Effector memory CD4-positive, alpha-beta T cell (primary cell): Measurements from ENCODE around the gene ATP5PD.

Experiments used
- DNase-seq, 3 donors: peaks; one replicate each; pipeline ENCODE4 v3.0.0-alpha.2; 2020
- H3K27ac ChIP-seq: 2 replicates; pipeline ENCODE4 v1.7.0; 2013; ENCODE audit warnings: mild to moderate bottlenecking, low read length, moderate library complexity; ENCODE audit not compliant: insufficient read depth, poor library complexity, severe bottlenecking
- H3K27me3 ChIP-seq: replicated peaks from 2 replicates; pipeline ENCODE4 v1.7.0; 2013; ENCODE audit warnings: mild to moderate bottlenecking, low read length; ENCODE audit not compliant: insufficient read depth, control insufficient read depth, poor library complexity, severe bottlenecking
- H3K36me3 ChIP-seq: 2 replicates; pipeline ENCODE4 v1.7.0; 2013; ENCODE audit warnings: mild to moderate bottlenecking, low read length, moderate library complexity; ENCODE audit not compliant: control insufficient read depth, insufficient read depth
- H3K4me1 ChIP-seq: 2 replicates; pipeline ENCODE4 v1.7.0; 2013; ENCODE audit warnings: low read length, mild to moderate bottlenecking; ENCODE audit not compliant: control insufficient read depth, insufficient read depth, poor library complexity, severe bottlenecking
- H3K4me3 ChIP-seq: 2 replicates; pipeline ENCODE4 v1.7.0; 2013; ENCODE audit warnings: low read length, low read depth, mild to moderate bottlenecking; ENCODE audit not compliant: insufficient read depth, poor library complexity, severe bottlenecking
- H3K9me3 ChIP-seq: 2 replicates; pipeline ENCODE4 v1.7.0; 2013; ENCODE audit warnings: mild to moderate bottlenecking, low read length, moderate library complexity; ENCODE audit not compliant: control insufficient read depth

ATP5PD gene

DNA sequence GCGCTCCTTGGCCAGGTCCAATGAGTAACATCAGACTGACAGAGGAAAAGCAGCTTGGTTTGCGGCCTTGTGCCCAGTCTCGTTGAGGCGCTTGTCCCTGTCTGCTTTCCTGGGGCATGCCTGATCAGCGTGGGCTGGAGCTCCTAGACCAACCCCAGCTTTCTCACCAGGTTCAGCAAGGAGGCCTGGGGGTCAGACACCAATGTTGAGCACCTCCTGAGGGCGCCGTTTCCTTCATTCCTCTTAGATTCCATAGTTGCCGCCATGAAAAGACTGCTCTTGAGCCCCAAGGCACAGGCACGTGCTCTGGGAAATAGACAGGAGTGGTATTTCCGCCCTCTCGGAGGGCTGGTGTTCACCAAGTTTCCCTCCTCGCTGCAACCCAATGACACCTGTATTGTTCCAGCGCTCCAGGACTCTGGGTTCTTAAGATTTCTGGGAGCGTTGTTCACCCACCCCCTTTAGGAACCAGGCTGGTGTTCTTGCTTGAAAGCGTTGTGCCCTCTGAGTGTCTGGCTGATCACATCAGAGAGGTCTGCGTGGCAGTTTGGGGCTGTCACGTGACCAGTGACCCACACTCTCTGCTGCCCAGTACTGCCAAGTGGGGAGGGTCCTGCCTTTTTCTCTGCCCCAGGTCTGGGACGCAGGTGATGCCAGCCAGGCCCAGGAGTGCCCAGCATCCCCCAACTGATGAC lies 18.2 kb upstream of the ATP5PD start:
- H3K4me3 ChIP-seq = no peak overlapping the region
- H3K27ac ChIP-seq = no peak overlapping the region
- no peaks in the 10 kb centered on the region for H3K27me3 ChIP-seq
- no peaks in the 10 kb centered on the region for H3K9me3 ChIP-seq
- peaks cover 48% of the 10 kb centered on the region for H3K36me3 ChIP-seq
- H3K4me1 ChIP-seq = no peaks in the 10 kb centered on the region
- DNase-seq = no peak

DNA sequence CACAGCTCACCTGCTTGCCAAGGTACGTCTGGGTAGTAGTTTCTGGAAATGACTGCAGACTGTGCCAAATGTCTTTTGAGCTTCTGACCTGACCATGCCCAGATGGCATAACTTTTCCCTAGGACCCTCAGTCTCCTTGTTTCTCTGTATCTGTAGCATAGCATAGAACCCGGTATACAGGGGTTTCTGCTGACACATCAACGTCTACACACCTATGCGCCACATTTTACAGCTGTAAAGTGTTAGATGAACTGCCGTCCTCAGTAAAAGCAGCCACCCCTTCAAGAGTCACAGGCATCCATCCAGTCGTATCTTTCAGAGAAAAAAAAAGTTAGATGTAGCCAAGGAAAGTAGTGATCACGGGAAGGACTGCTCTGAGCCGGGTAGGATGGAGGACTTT lies 17.7 kb upstream of the ATP5PD start:
- no peak for DNase-seq
- peaks cover 52% of the 10 kb centered on the region for H3K36me3 ChIP-seq

DNA sequence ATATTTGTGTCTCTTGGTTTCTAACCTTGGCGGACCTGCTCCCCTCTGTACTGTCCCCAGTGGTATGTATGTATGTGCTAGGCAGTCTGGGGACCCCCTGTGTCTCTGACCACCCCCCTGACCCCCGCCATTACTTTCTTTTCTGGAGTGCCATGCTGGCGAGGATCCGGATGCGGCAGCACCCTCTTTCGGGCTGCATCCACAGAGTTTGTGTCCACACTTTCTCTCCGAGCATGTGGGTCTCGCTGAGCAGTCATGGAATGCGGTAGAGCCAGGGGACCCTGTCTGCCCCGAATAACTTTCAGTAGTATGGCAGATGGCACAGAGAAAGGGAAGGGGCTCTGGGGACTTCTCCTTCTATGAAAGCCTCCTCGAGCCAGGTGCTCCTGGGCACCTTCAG lies 17.3 kb upstream of the ATP5PD start:
- Histone ChIP-seq H3K4me3 (no peak overlapping the region), H3K36me3 (peaks cover 56% of the 10 kb centered on the region), H3K27ac (no peak overlapping the region), H3K4me1 (no peaks in the 10 kb centered on the region), H3K9me3 (no peaks in the 10 kb centered on the region), H3K27me3 (no peaks in the 10 kb centered on the region)
- DNase-seq = no peak

More for the DNA sequence above, 17.7 kb upstream of the ATP5PD start:
- no peaks in the 10 kb centered on the region for H3K9me3 ChIP-seq
- no peak overlapping the region for H3K27ac ChIP-seq
- H3K4me3 ChIP-seq = no peak overlapping the region
- no peaks in the 10 kb centered on the region for H3K27me3 ChIP-seq
- H3K4me1 ChIP-seq = no peaks in the 10 kb centered on the region

DNA sequence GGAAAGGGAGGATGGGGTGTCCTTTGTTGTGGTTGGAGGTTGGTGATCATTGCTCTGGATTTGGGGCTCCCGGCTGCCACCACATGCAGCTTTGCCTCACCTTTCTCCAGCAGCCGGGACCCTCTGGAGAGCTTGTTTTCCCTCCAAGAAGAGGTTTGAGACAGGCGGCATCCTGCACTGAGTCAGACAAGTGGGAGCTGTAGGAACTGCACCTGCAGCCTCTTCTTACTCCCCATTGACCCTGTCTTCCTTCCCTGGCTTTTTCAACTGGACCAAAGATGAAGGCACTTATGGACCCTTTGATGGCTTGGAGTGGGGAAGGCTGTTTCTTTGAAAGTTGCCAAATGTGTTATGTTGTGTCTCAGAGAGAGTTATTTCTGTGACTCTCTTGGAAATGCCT lies 16.9 kb upstream of the ATP5PD start:
- no peak overlapping the region for H3K4me3 ChIP-seq
- H3K9me3 ChIP-seq = no peaks in the 10 kb centered on the region
- H3K27me3 ChIP-seq = no peaks in the 10 kb centered on the region
- no peak overlapping the region for H3K27ac ChIP-seq
- peaks cover 56% of the 10 kb centered on the region for H3K36me3 ChIP-seq
- no peak for DNase-seq
- no peaks in the 10 kb centered on the region for H3K4me1 ChIP-seq

DNA sequence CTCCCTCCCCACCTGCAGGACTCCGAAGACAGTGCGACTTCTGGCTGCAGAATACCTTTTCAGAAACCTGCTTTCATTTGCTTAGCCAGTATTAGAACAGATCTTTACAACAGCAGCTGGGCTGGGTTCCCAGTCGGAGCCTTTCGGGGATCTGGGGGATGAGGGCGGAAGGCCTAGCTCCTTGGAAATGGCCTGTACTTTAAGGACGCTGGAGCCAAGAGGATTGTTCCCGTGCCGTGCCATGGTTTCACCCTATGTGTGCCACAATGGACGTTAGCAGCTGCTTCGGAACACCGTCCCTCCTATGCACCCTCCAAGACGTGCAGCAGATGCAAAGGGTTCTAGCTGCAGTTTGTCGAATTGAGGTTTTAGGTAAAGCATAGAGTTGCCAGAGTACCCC lies 16.4 kb upstream of the ATP5PD start:
- Histone ChIP-seq H3K4me1 (no peaks in the 10 kb centered on the region), H3K36me3 (peaks cover 56% of the 10 kb centered on the region), H3K4me3 (no peak overlapping the region), H3K27ac (no peak overlapping the region), H3K27me3 (no peaks in the 10 kb centered on the region), H3K9me3 (no peaks in the 10 kb centered on the region)
- DNase-seq = no peak

DNA sequence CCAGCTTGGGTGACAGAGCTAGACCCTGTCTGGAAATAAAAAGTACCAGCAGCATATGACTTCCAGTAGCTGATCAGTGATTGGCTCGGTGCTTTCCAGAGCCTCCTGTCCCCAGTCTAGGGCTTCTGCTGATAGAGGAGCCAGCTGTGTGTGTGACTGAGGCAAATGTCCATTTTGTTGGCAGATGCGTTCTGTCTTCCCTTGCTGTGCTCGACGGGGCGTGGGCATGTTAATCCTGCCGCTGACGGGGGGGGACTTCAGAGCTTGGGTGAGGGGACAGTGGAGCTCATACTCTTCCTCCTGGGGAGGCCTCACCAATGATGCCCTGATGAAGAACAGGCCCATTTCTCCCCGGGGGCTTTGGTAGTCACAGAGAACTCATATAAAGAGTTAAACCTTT lies 14.8 kb upstream of the ATP5PD start:
- Histone ChIP-seq H3K27me3 (no peaks in the 10 kb centered on the region), H3K36me3 (peaks cover 56% of the 10 kb centered on the region), H3K9me3 (no peaks in the 10 kb centered on the region), H3K4me3 (no peak overlapping the region), H3K4me1 (no peaks in the 10 kb centered on the region), H3K27ac (no peak overlapping the region)
- no peak for DNase-seq

DNA sequence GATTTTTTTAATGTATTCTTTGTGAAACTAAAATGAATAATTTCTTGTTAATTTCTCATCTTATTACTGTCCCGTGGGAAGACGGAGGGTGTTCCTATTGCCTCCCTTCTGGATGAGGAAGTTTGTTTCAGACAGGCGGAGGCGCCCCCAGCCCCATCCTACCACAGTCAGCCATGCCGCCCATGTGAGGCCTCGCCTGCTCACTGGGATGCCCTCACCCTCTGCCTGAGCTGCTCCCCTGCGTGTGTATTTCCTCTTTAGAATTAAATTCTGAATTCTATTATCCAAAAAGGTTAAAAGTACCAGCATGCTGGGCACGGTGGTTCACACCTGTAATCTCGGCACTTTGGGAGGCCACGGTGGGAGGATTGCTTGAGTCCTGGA lies 14.3 kb upstream of the ATP5PD start:
- no peak overlapping the region for H3K4me3 ChIP-seq
- H3K4me1 ChIP-seq = no peaks in the 10 kb centered on the region
- no peaks in the 10 kb centered on the region for H3K9me3 ChIP-seq
- no peak overlapping the region for H3K27ac ChIP-seq
- H3K27me3 ChIP-seq = no peaks in the 10 kb centered on the region
- H3K36me3 ChIP-seq = peaks cover 60% of the 10 kb centered on the region
- no peak for DNase-seq

DNA sequence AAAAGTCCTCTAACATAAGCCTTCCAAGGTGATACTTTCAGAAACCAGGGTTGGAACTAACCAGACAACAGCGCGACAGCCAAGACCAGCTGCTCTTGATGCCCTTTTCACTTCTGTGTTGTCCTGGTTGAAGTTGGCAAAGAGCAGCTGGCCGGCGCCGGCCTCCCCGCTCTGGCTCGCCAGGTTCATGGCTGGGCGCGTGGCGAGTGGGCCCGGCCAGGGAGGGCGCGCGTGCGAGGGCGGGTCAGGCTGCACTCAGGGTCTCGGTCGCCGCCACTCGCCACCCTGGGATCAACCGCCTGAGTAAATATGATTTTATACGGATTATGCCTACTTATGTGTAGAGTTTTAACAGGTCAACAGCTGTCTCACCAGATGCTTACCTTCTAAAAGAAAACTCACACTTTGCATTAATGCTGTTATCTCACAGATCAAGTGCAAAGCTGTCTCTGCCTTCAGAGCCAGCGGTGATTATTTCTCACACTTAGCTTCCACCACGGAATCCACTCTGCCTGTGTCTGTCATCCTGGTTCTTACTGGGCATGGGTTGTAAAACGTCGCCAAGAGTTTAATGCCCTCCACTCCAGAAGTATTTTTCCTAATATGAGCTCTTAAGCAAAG lies 13.8 kb upstream of the ATP5PD start:
- no peaks in the 10 kb centered on the region for H3K9me3 ChIP-seq
- no peak overlapping the region for H3K4me3 ChIP-seq
- no peak overlapping the region for H3K27ac ChIP-seq
- peaks cover 63% of the 10 kb centered on the region for H3K36me3 ChIP-seq
- no peaks in the 10 kb centered on the region for H3K4me1 ChIP-seq
- DNase-seq = no peak
- H3K27me3 ChIP-seq = no peaks in the 10 kb centered on the region

DNA sequence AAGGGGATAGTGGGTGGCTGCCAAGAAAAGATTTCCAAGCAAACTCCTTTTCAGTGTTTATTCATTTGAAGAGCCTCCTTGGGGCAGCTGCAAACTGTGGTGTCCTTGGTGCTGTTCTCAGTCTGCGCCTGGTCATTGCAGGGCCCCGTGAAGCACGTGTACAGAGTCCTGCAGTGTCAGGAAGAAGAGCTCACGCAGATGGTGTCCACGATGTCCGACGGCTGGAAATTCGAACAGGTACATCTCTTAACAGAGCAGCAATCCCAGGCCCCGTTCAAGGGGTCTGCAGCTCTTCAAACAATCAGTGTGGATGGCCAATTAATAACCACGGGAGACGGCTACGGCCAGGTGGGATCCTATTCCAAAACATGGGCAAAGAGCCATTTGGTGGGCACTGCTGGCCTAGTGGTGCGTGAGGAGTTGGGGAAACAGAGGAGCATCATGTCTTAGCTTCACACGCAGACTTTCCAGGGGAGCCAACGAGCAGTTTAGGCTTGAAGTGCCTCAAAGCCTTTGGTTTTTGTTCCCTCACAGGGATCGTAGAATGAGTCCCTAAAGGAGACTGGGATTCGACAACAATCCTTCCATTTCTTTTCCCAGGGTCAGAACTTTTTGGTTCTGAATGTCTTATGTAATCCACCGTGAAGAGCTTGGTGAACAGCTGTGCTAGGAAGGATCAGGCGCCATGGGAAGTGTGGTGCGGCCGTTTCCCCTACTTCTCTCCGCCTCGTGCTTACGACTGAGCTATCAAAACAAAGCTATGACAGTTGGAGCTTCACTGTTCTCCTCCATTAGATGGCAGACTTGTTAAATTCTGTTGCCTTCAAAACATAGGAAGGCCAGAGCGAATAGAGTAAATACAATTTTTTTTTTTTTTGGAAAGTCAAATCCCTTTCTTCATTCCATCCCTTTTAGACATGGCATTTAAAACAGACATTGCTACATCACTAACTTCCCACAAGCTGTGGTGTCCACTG lies 12.9 kb upstream of the ATP5PD start:
- H3K4me3 ChIP-seq = no peak overlapping the region
- no peaks in the 10 kb centered on the region for H3K9me3 ChIP-seq
- H3K36me3 ChIP-seq = peaks cover 62% of the 10 kb centered on the region
- H3K4me1 ChIP-seq = no peaks in the 10 kb centered on the region
- H3K27me3 ChIP-seq = no peaks in the 10 kb centered on the region
- no peak overlapping the region for H3K27ac ChIP-seq
- DNase-seq = no peak

DNA sequence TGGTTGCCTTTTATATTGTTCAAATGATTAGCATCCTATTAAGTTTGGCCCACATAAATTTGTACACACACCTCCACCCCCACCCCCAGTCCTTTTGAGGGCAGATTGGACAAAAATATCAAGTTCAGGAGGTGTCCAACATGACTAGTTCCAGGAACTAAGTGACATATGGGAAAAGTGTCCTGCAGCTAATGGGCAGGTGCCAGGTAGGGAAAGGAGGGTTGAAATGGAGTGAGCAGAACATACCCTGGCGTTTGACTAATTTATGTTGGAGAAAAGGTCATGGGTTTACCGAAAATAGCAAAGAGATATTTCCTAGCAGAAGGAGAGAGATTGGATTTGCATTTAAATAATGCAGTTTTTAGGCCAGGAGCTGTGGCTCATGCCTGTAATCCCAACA lies 5.2 kb upstream of the ATP5PD start:
- Histone ChIP-seq H3K4me3 (no peak overlapping the region), H3K36me3 (peaks cover 38% of the 10 kb centered on the region), H3K27ac (no peak overlapping the region), H3K4me1 (peaks cover 10% of the 10 kb centered on the region), H3K9me3 (no peaks in the 10 kb centered on the region), H3K27me3 (no peaks in the 10 kb centered on the region)
- no peak for DNase-seq
